ENCODE data around the gene IQGAP1. TPM values are rescaled to one million over a fixed set of nuclear protein-coding genes. Genes with fewer than 3 reads are reported as not detected.

The IQGAP1 gene
- total and polyA plus RNA-seq, 2 of the 13 experiments (the other 11 are each of a cell fraction or from before 2014, with no cell fraction given) = 29.5 to 37.9 TPM

- intact Hi-C loops (cut with micrococcal nuclease; ENCODE audit: unreplicated experiment) = no loop called here
- no peak overlapping the region for H3K27ac ChIP-seq (ENCODE audit: extremely low read length, insufficient read depth, low read length)
Observed at GRCh38 chr15:90419206-90419605, 31.2 kb downstream of the IQGAP1 start.

More at GRCh38 chr15:90419206-90419605, 31.2 kb downstream of the IQGAP1 start:
- H3K9me3 ChIP-seq (ENCODE audit: low read length) = no peaks in the 10 kb centered on the region
- H3K9ac ChIP-seq (ENCODE audit: insufficient read depth, low read depth, low read length) = no peak overlapping the region
- H3K79me2 ChIP-seq (ENCODE audit: insufficient read depth, low read length) = peaks cover 4% of the 10 kb centered on the region
- H3K27me3 ChIP-seq (ENCODE audit: control insufficient read depth in 1 of 2, insufficient read depth in 2 of 2, low read length in 2 of 2) = no peaks in the 10 kb centered on the region
- in situ Hi-C loops (cut with HindIII; ENCODE audit: extremely low pct_ligation_motif_present, low pct_unique_long_range_greater_than_20kb) = no loop called here
- no peak overlapping the region for H3K4me2 ChIP-seq (ENCODE audit: low read depth, low read length)
- H3K4me1 ChIP-seq (ENCODE audit: insufficient read depth, low read length) = peaks cover 41% of the 10 kb centered on the region
- FAIRE-seq = no peak
- TF ChIP-seq FOXM1 (CRISPR knock-in tag; IDR thresholded peaks at IDR 0.05) (no peak), ZNF546 (CRISPR knock-in tag; conservative IDR thresholded peaks at IDR 0.05) (no peak), RCOR2 (CRISPR knock-in tag; IDR thresholded peaks at IDR 0.05) (no peak), PHB2 (IDR thresholded peaks at IDR 0.05; ENCODE audit: partially characterized antibody) (no peak), ZNF18 (CRISPR knock-in tag; IDR thresholded peaks at IDR 0.05; ENCODE audit: insufficient replicate concordance) (no peak), HCFC1 (IDR thresholded peaks at IDR 0.05; ENCODE audit: low read depth, low read length) (no peak), ZKSCAN8 (CRISPR knock-in tag; IDR thresholded peaks at IDR 0.05; ENCODE audit: borderline replicate concordance) (no peak), ZNF441 (CRISPR knock-in tag; IDR thresholded peaks at IDR 0.05; ENCODE audit: borderline replicate concordance) (no peak), REPIN1 (CRISPR knock-in tag; IDR thresholded peaks at IDR 0.05; ENCODE audit: borderline replicate concordance, low read depth) (no peak), POLR2A (IDR thresholded peaks at IDR 0.05; ENCODE audit: insufficient read depth in 1 of 2, low read depth in 2 of 2, low read length in 2 of 2) (no peak), ZNF841 (CRISPR knock-in tag; IDR thresholded peaks at IDR 0.05; ENCODE audit: borderline replicate concordance) (no peak)
- CTCF ChIA-PET (ENCODE audit: low intra/inter-chr PET ratio, low total read pairs) = no interaction called here
- POLR2A ChIA-PET = no interaction called here
- no peak overlapping the region for H2AFZ ChIP-seq (ENCODE audit: low read length)
- BruUV-seq (replicated peaks) = no TSS peak
- no peak for DNase-seq (ENCODE audit: low spot score)
- H4K20me1 ChIP-seq (ENCODE audit: insufficient read depth, low read length) = no peaks in the 10 kb centered on the region
- ATAC-seq = no peak
- H3K36me3 ChIP-seq (replicated peaks in 1 of 2; ENCODE audit: control insufficient read depth in 1 of 2, insufficient read depth in 2 of 2, low read length in 2 of 2) = no peaks in the 10 kb centered on the region
- H3K4me3 ChIP-seq (replicated peaks in 1 of 3; ENCODE audit: insufficient read depth in 1 of 3, low read depth in 2 of 3, low read length in 3 of 3) = no peak overlapping the region

Data from HepG2 (cell line).